Endothelial cell of umbilical vein (primary cell): Measurements from ENCODE around the gene KCNIP3. TPM values are rescaled to one million over a fixed set of nuclear protein-coding genes. Genes with fewer than 3 reads are reported as not detected.

ENCODE experiments used
- BruUV-seq: library from RNA; stranded (reverse); fragments of 400-500 nt; replicated peaks from 2 replicates; lab custom pipeline; 2021; lab: Mats Ljungman, UMichigan
- CTCF ChIA-PET: fragments of 300-600, 350-600 bp; sonication (Branson Sonifier 250); formaldehyde crosslinking; loops from one replicate; lab custom pipeline; 2021; ENCODE audit warnings: antibody characterized with exemption, inconsistent platforms; lab: Charles Lee
- POLR2A ChIA-PET: fragments of 300-600, 350-600 bp; sonication (Branson Sonifier 250); formaldehyde crosslinking; loops from one replicate; lab custom pipeline; 2021; ENCODE audit warnings: antibody characterized with exemption, inconsistent platforms; lab: Charles Lee
- DNase-seq: peaks from one replicate; pipeline ENCODE4 v3.0.0-alpha.2; 2011; ENCODE audit warnings: low read depth, low spot score
- FAIRE-seq: peaks from 2 replicates; lab custom pipeline; 2011; peaks lifted over from hg19 to GRCh38; lab: Jason Lieb, UNC
- H2AFZ ChIP-seq: 2 replicates; pipeline ENCODE4 v1.6.0; 2012; ENCODE audit warnings: low read depth, low read length, control low read depth, inconsistent platforms
- H3K27ac ChIP-seq: 2 replicates; pipeline ENCODE4 v1.5.1; 2011; ENCODE audit warnings: low read depth, mild to moderate bottlenecking, control low read depth, low read length, moderate library complexity; ENCODE audit not compliant: insufficient read depth
- H3K27me3 ChIP-seq, 2 experiments: 2 replicates each; pipeline versions ENCODE4 v1.6.0 to v1.6.1; 2011; ENCODE audit warnings: low read length in 2 of 2, mixed read lengths in 1 of 2; ENCODE audit not compliant: control insufficient read depth in 2 of 2, insufficient read depth in 2 of 2
- H3K36me3 ChIP-seq, 2 experiments: 2 replicates in 1 of 2; 3 replicates in 1 of 2; pipeline ENCODE4 v1.5.1; 2011; ENCODE audit warnings: low read length in 2 of 2, mild to moderate bottlenecking in 1 of 2, moderate library complexity in 1 of 2; ENCODE audit not compliant: control insufficient read depth in 2 of 2, insufficient read depth in 2 of 2; ENCODE audit errors: extremely low read depth in 1 of 2
- H3K4me1 ChIP-seq: 3 replicates; pipeline ENCODE4 v1.5.1; 2011; ENCODE audit warnings: mild to moderate bottlenecking, low read length; ENCODE audit not compliant: control insufficient read depth, insufficient read depth; ENCODE audit errors: extremely low read depth
- H3K4me2 ChIP-seq: 2 replicates; pipeline ENCODE4 v1.6.1; 2011; ENCODE audit warnings: low read length, control low read depth, mixed read lengths; ENCODE audit not compliant: insufficient read depth
- H3K4me3 ChIP-seq, 3 experiments: fragments of 200-600 bp in 1 of 3; sonication (generic), shearing (Covaris generic) in 1 of 3; replicated peaks in 1 of 3; 2 replicates each; pipeline ENCODE4 v1.5.1; 2011 to 2016; ENCODE audit warnings: control low read depth in 3 of 3, low read length in 3 of 3, mild to moderate bottlenecking in 2 of 3, inconsistent platforms in 1 of 3, low read depth in 1 of 3, moderate library complexity in 1 of 3; ENCODE audit not compliant: insufficient read depth in 1 of 3
- H3K79me2 ChIP-seq: 2 replicates; pipeline ENCODE4 v1.6.0; 2012; ENCODE audit warnings: low read length, inconsistent platforms; ENCODE audit not compliant: control insufficient read depth, insufficient read depth
- H3K9ac ChIP-seq: replicated peaks from 2 replicates; pipeline ENCODE3; 2011; ENCODE audit warnings: low read length, control low read depth; ENCODE audit not compliant: insufficient read depth; ENCODE audit errors: extremely low read depth
- H3K9me1 ChIP-seq: replicated peaks from 3 replicates; pipeline ENCODE4 v1.6.0; 2011; ENCODE audit warnings: mild to moderate bottlenecking, low read length; ENCODE audit not compliant: control insufficient read depth, insufficient read depth; ENCODE audit errors: extremely low read depth
- H3K9me3 ChIP-seq: replicated peaks from 2 replicates; pipeline ENCODE4 v1.5.1; 2012; ENCODE audit warnings: low read length, inconsistent platforms; ENCODE audit not compliant: control insufficient read depth, insufficient read depth
- H4K20me1 ChIP-seq: replicated peaks from 2 replicates; pipeline ENCODE3; 2011; ENCODE audit warnings: mild to moderate bottlenecking, low read length; ENCODE audit not compliant: control insufficient read depth, insufficient read depth; ENCODE audit errors: extremely low read depth
- EZH2 ChIP-seq: IDR thresholded peaks from 2 replicates; pipeline ENCODE4 v1.6.1; 2012; ENCODE audit warnings: borderline replicate concordance, low read depth, mild to moderate bottlenecking, moderate library complexity, low read length, inconsistent platforms; ENCODE audit not compliant: severe bottlenecking
- FOS ChIP-seq: IDR thresholded peaks from 2 replicates; pipeline ENCODE4 v1.6.1; 2011; ENCODE audit warnings: mild to moderate bottlenecking, low read length, moderate library complexity, borderline replicate concordance; ENCODE audit not compliant: insufficient read depth
- GATA2 ChIP-seq: IDR thresholded peaks from 2 replicates; pipeline ENCODE4 v1.7.0; 2011; ENCODE audit warnings: low read depth, mild to moderate bottlenecking, moderate library complexity, mixed read lengths, low read length; ENCODE audit not compliant: insufficient read length, insufficient read depth
- JUN ChIP-seq: IDR thresholded peaks from 2 replicates; pipeline ENCODE4 v1.6.1; 2011; ENCODE audit warnings: borderline replicate concordance, low read depth; ENCODE audit not compliant: insufficient read length, insufficient read depth
- MAX ChIP-seq: IDR thresholded peaks from 2 replicates; pipeline ENCODE4 v1.6.1; 2011; ENCODE audit not compliant: insufficient read depth, insufficient read length
- MYC ChIP-seq: IDR thresholded peaks from one replicate; pipeline ENCODE4 v1.6.1; 2011; ENCODE audit warnings: mild to moderate bottlenecking, low read depth, low read length
- POLR2A ChIP-seq: IDR thresholded peaks from 2 replicates; pipeline ENCODE4 v1.6.1; 2012; ENCODE audit warnings: low read depth, mild to moderate bottlenecking, control low read depth, low read length
- POLR2AphosphoS5 ChIP-seq: IDR thresholded peaks from 2 replicates; pipeline ENCODE4 v1.6.1; 2012; ENCODE audit warnings: low read depth, mild to moderate bottlenecking, control low read depth, low read length, moderate library complexity; ENCODE audit not compliant: insufficient read depth
- dilution Hi-C: fragments of 300-500 bp; cut with MboI; formaldehyde crosslinking; loops from one replicate; pipeline ENCODE4 v1.15.0; 2019; ENCODE audit warnings: low sequenced_read_pairs; ENCODE audit not compliant: extremely low pct_ligation_motif_present
- intact Hi-C: fragments of 100-400 bp; cut with micrococcal nuclease; formaldehyde crosslinking; loops from one replicate; pipeline ENCODE4 v1.10.0; 2022
- polyA plus RNA-seq, 4 experiments: library from polyadenylated mRNA; depleted of rRNA in 3 of 4; stranded (reverse) in 3 of 4; unstranded in 1 of 4; fragments of >200 nt; gene quantifications; 2 replicates each; pipeline versions ENCODE4 v1.2.1 to v1.2.3, GENCODE V29; 2011 to 2012; ENCODE audit warnings: missing spikeins in 1 of 4
- total RNA-seq: library from RNA; stranded (reverse); gene quantifications from 2 replicates; pipeline ENCODE4 v1.2.3, GENCODE V29; 2021
- TF ChIP-seq, protein P1 (sequence below), 2 donors: IDR thresholded peaks; 1 replicate in 1 of 2; 2 replicates in 1 of 2; pipeline ENCODE4 v1.5.1; 2011; ENCODE audit warnings: low read length in 2 of 2, mild to moderate bottlenecking in 2 of 2, moderate library complexity in 2 of 2, control low read depth in 1 of 2, inconsistent platforms in 1 of 2, low read depth in 1 of 2; ENCODE audit not compliant: insufficient read depth in 1 of 2; ENCODE audit errors: extremely low read depth in 1 of 2

KCNIP3 gene
- total and polyA plus RNA-seq, 2 donors (not counting 3 experiments of a cell fraction or from before 2014, with no cell fraction given) = 0.12 to 0.62 TPM

DNA sequence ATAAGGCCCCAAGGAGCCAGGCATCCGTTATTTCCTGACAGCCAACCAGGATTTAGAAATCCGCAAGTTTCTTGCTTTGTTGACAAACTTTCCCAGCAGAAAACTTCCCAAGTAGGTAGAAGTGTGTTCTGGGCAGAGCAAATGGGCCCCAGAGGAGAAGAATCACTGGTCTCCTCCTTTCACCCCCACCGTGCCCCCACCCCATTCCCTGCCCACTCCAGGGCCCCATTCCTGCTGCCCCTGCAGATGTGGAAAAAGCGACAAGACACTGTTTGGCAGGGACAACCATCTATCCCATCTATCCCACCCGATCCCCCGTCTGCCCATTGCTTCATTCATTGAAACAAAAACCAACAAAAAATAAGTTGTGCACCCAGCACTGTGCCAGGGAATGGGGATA, 95.2 kb downstream of the KCNIP3 start:
- Histone ChIP-seq H3K9me3 (no peaks in the 10 kb centered on the region), H4K20me1 (no peaks in the 10 kb centered on the region), H3K27ac (no peak overlapping the region), H3K4me2 (no peak overlapping the region), H3K4me1 (no peaks in the 10 kb centered on the region), H3K9ac (no peak overlapping the region), H3K27me3 (no peaks in the 10 kb centered on the region), H3K79me2 (no peaks in the 10 kb centered on the region), H3K9me1 (no peaks in the 10 kb centered on the region), H3K4me3 (no peak overlapping the region), H3K36me3 (no peaks in the 10 kb centered on the region), H2AFZ (no peak overlapping the region)
- ChIA-PET CTCF (interaction anchor here (1.8 kb wide), 1 partner anchor 11 kb away, joined by 7 read pairs; the partner anchor contains the start of gene FAHD2A), POLR2A (no interaction called here)
- no TSS peak for BruUV-seq
- FAIRE-seq (no peak), DNase-seq (no peak)
- TF ChIP-seq MYC (no peak), JUN (no peak), GATA2 (no peak), POLR2AphosphoS5 (no peak), MAX (no peak), POLR2A (no peak), FOS (no peak), EZH2 (no peak)
- TF ChIP-seq, protein P1, sequence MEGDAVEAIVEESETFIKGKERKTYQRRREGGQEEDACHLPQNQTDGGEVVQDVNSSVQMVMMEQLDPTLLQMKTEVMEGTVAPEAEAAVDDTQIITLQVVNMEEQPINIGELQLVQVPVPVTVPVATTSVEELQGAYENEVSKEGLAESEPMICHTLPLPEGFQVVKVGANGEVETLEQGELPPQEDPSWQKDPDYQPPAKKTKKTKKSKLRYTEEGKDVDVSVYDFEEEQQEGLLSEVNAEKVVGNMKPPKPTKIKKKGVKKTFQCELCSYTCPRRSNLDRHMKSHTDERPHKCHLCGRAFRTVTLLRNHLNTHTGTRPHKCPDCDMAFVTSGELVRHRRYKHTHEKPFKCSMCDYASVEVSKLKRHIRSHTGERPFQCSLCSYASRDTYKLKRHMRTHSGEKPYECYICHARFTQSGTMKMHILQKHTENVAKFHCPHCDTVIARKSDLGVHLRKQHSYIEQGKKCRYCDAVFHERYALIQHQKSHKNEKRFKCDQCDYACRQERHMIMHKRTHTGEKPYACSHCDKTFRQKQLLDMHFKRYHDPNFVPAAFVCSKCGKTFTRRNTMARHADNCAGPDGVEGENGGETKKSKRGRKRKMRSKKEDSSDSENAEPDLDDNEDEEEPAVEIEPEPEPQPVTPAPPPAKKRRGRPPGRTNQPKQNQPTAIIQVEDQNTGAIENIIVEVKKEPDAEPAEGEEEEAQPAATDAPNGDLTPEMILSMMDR (IDR thresholded peaks at IDR 0.05; ENCODE audit: extremely low read depth in 1 of 2, insufficient read depth in 1 of 2, low read depth in 1 of 2, low read length in 2 of 2) = no peak
- intact Hi-C loops = no loop called here
- dilution Hi-C loops = no loop called here
